GM23338 (cell line): ENCODE measurements around the gene APC2. TPM values are rescaled to one million over a fixed set of nuclear protein-coding genes. Genes with fewer than 3 reads are reported as not detected.
"Not testable (repeated sequence)": the region's sequence is repeated elsewhere in the genome, so short reads cannot be mapped to it uniquely, and the experiment has no call there.

Source experiments
- ATAC-seq: fragments of 200-7000 bp; cut with Tn5 transposase; 3 replicates; pipeline ENCODE4 v1.9.1; 2020
- DNase-seq: peaks from one replicate; pipeline ENCODE4 v3.0.0-alpha.2; 2015; ENCODE audit warnings: low spot score
- H2AFZ ChIP-seq: fragments of 200-600 bp; sonication (generic); 2 replicates; pipeline ENCODE4 v1.8.0; 2016; ENCODE audit warnings: antibody characterized with exemption, mild to moderate bottlenecking, moderate library complexity
- H3F3A ChIP-seq: fragments of 200-600 bp; sonication (generic); replicated peaks from 2 replicates; pipeline ENCODE4 v1.8.0; 2017; ENCODE audit warnings: antibody characterized with exemption, mixed run types, low read depth
- H3K27ac ChIP-seq: fragments of 200-600 bp; sonication (generic); 2 replicates; pipeline ENCODE4 v1.6.1; 2016; ENCODE audit warnings: low read depth
- H3K27me3 ChIP-seq: fragments of 200-600 bp; sonication (generic); 2 replicates; pipeline ENCODE4 v1.8.0; 2016; ENCODE audit warnings: mild to moderate bottlenecking, mixed run types, moderate library complexity; ENCODE audit not compliant: insufficient read depth
- H3K36me3 ChIP-seq: fragments of 200-600 bp; sonication (generic); 2 replicates; pipeline ENCODE4 v1.8.0; 2016; ENCODE audit warnings: mild to moderate bottlenecking; ENCODE audit not compliant: insufficient read depth
- H3K4me1 ChIP-seq: fragments of 200-600 bp; sonication (generic); 2 replicates; pipeline ENCODE4 v1.8.0; 2016; ENCODE audit warnings: mild to moderate bottlenecking, moderate library complexity; ENCODE audit not compliant: insufficient read depth
- H3K4me2 ChIP-seq: fragments of 200-600 bp; sonication (generic); 2 replicates; pipeline ENCODE4 v1.7.1; 2017; ENCODE audit warnings: mixed run types
- H3K4me3 ChIP-seq: fragments of 200-600 bp; sonication (generic); 2 replicates; pipeline ENCODE4 v1.6.1; 2016; ENCODE audit warnings: mixed run types
- H3K79me2 ChIP-seq: fragments of 200-600 bp; sonication (generic); replicated peaks from 2 replicates; pipeline ENCODE4 v1.8.0; 2017; ENCODE audit warnings: mild to moderate bottlenecking; ENCODE audit not compliant: insufficient read depth
- H3K9me2 ChIP-seq: fragments of 200-600 bp; sonication (generic); 2 replicates; pipeline ENCODE4 v1.8.0; 2017; ENCODE audit not compliant: insufficient read depth
- H4K20me1 ChIP-seq: fragments of 200-600 bp; sonication (generic); replicated peaks from 2 replicates; pipeline ENCODE4 v1.8.0; 2017; ENCODE audit warnings: mild to moderate bottlenecking; ENCODE audit not compliant: insufficient read depth
- H3K27ac Mint-ChIP-seq: 2 replicates; pipeline ENCODE4 v1.8.0; 2020; ENCODE audit warnings: inconsistent platforms, mild to moderate bottlenecking, moderate library complexity, mixed read lengths
- H3K27me3 Mint-ChIP-seq: 3 replicates; pipeline ENCODE4 v1.8.0; 2022; ENCODE audit warnings: low read depth, mild to moderate bottlenecking, moderate library complexity, mixed read lengths, inconsistent platforms; ENCODE audit not compliant: insufficient read depth, poor library complexity
- H3K36me3 Mint-ChIP-seq: 3 replicates; pipeline ENCODE4 v1.8.0; 2021; ENCODE audit warnings: low read depth, mild to moderate bottlenecking, inconsistent platforms, moderate library complexity, mixed read lengths
- H3K4me1 Mint-ChIP-seq: 3 replicates; pipeline ENCODE4 v1.8.0; 2020; ENCODE audit warnings: mild to moderate bottlenecking, inconsistent platforms, mixed read lengths
- H3K4me3 Mint-ChIP-seq: 3 replicates; pipeline ENCODE4 v1.8.0; 2021; ENCODE audit warnings: moderate library complexity, mild to moderate bottlenecking, inconsistent platforms, mixed read lengths
- H3K9me3 Mint-ChIP-seq: 3 replicates; pipeline ENCODE4 v1.8.0; 2020; ENCODE audit warnings: moderate library complexity, mild to moderate bottlenecking, inconsistent platforms, mixed read lengths
- CREB1 ChIP-seq: fragments of 250-450 bp; sonication (Bioruptor Pico); IDR thresholded peaks from 2 replicates; pipeline ENCODE4 v1.5.0; 2020; ENCODE audit warnings: low read depth, mild to moderate bottlenecking, moderate library complexity
- CTCF ChIP-seq, 2 experiments: fragments of 200-600 bp in 1 of 2; sonication (generic) in 1 of 2; conservative IDR thresholded peaks; 2 replicates each; pipeline versions ENCODE4 v1.5.1 to v1.6.1; 2016 to 2017; ENCODE audit warnings: antibody characterized with exemption in 2 of 2, low read depth in 2 of 2, mild to moderate bottlenecking in 2 of 2, moderate library complexity in 1 of 2
- ETS1 ChIP-seq: IDR thresholded peaks from 2 replicates; pipeline ENCODE4 v1.6.1; 2016; ENCODE audit warnings: antibody characterized with exemption
- EZH2 ChIP-seq: fragments of 200-600 bp; sonication (generic); IDR thresholded peaks from one replicate; pipeline ENCODE4 v1.8.0; 2017; ENCODE audit warnings: antibody characterized with exemption, mild to moderate bottlenecking, low read depth; ENCODE audit not compliant: unreplicated experiment
- EZH2phosphoT487 ChIP-seq: fragments of 200-600 bp; sonication (generic); IDR thresholded peaks from one replicate; pipeline ENCODE4 v1.8.1; 2018; ENCODE audit warnings: antibody characterized with exemption; ENCODE audit not compliant: unreplicated experiment
- JUNB ChIP-seq: IDR thresholded peaks from one replicate; pipeline ENCODE4 v1.6.1; 2016; ENCODE audit warnings: antibody characterized with exemption; ENCODE audit not compliant: unreplicated experiment
- NANOG ChIP-seq: IDR thresholded peaks from 2 replicates; pipeline ENCODE4 v1.6.1; 2016; ENCODE audit warnings: antibody characterized with exemption, borderline replicate concordance
- STAT1 ChIP-seq: IDR thresholded peaks from one replicate; pipeline ENCODE4 v1.6.1; 2016; ENCODE audit warnings: antibody characterized with exemption; ENCODE audit not compliant: unreplicated experiment
- ZNF114 ChIP-seq: fragments of 250-450 bp; sonication (Bioruptor Pico); IDR thresholded peaks from 2 replicates; pipeline ENCODE4 v1.5.0; 2020; ENCODE audit warnings: mild to moderate bottlenecking, moderate library complexity
- ZNF331 ChIP-seq: fragments of 250-450 bp; sonication (Bioruptor Pico); IDR thresholded peaks from 2 replicates; pipeline ENCODE4 v1.5.0; 2020; ENCODE audit warnings: low read depth, mild to moderate bottlenecking, moderate library complexity
- polyA plus RNA-seq: library from polyadenylated mRNA; unstranded; fragments of >200 nt; fragmentation: Nextera tagmentation; extraction: Ambion mirVana; gene quantifications from 2 replicates; pipeline ENCODE4 v1.2.1, GENCODE V29; 2016
- total RNA-seq: library from RNA; depleted of rRNA; stranded (reverse); fragments of >200 nt; shearing (Covaris generic); gene quantifications from 2 replicates; pipeline ENCODE4 v1.2.3, GENCODE V29; 2014

APC2 gene
- total and polyA plus RNA-seq, 2 experiments from 2014 or later = 1.4 to 18.3 TPM

- no peak for TF ChIP-seq EZH2phosphoT487
- no peak for TF ChIP-seq CTCF (conservative IDR thresholded peaks at IDR 0.05; ENCODE audit: low read depth in 2 of 2)
- TF ChIP-seq STAT1 = no peak
These were observed 30.8 kb upstream of the APC2 start (continued) for GRCh38 chr19:1418951-1419738.

- Histone ChIP-seq H3K4me1 (peaks cover 19% of the 10 kb centered on the region), H3K79me2 (peaks cover 87% of the 10 kb centered on the region), H4K20me1 (peaks cover 63% of the 10 kb centered on the region), H3K36me3 (peaks cover 31% of the 10 kb centered on the region), H3F3A (peaks cover 35% of the 10 kb centered on the region)
- H3K27ac ChIP-seq, DNase-seq, H3K4me2 ChIP-seq, H3K4me3 Mint-ChIP-seq, ATAC-seq, H3K9me2 ChIP-seq, H2AFZ ChIP-seq, H3K27me3 ChIP-seq, H3K4me3 ChIP-seq, H3K27ac Mint-ChIP-seq, H3K9me3 Mint-ChIP-seq: not testable (repeated sequence)
- H3K36me3 Mint-ChIP-seq = peaks cover 76% of the 10 kb centered on the region
- H3K27me3 Mint-ChIP-seq = peaks cover 23% of the 10 kb centered on the region
- H3K4me1 Mint-ChIP-seq = peaks cover 57% of the 10 kb centered on the region
These were observed 29.8 kb upstream of the APC2 start for GRCh38 chr19:1420085-1420484.

- Mint-ChIP-seq H3K36me3 (peaks cover 82% of the 10 kb centered on the region), H3K27ac (no peak overlapping the region; the same call in 1 of the 2 replicates)
- peaks cover 36% of the 10 kb centered on the region for H3K36me3 ChIP-seq
- TF ChIP-seq CTCF (conservative IDR thresholded peaks at IDR 0.05; ENCODE audit: low read depth in 2 of 2) (no peak), ZNF331 (no peak), CREB1 (no peak), JUNB (no peak), STAT1 (no peak), EZH2 (no peak), ZNF114 (no peak), NANOG (no peak), ETS1 (no peak)
These were observed 29.3 kb upstream of the APC2 start for GRCh38 chr19:1420590-1420989.

More at GRCh38 chr19:1420590-1420989, 29.3 kb upstream of the APC2 start:
- H3K9me2 ChIP-seq = no peaks in the 10 kb centered on the region
- H4K20me1 ChIP-seq = peaks cover 63% of the 10 kb centered on the region
- Mint-ChIP-seq H3K4me3 (no peak overlapping the region), H3K27me3 (peaks cover 19% of the 10 kb centered on the region), H3K9me3 (no peaks in the 10 kb centered on the region), H3K4me1 (peaks cover 53% of the 10 kb centered on the region)
- H2AFZ ChIP-seq = no peak overlapping the region
- no peak overlapping the region for H3K4me3 ChIP-seq
- H3K4me2 ChIP-seq = no peak overlapping the region
- H3K27ac ChIP-seq = peak overlapping the region; percentile 50
- peaks cover 85% of the 10 kb centered on the region for H3K79me2 ChIP-seq
- DNase-seq = no peak
- H3K27me3 ChIP-seq = no peaks in the 10 kb centered on the region
- H3F3A ChIP-seq = peaks cover 40% of the 10 kb centered on the region
- ATAC-seq = no peak
- H3K4me1 ChIP-seq = peaks cover 14% of the 10 kb centered on the region
